GM19467 (cell line): Measurements from ENCODE around the gene MCM5.
"Not testable (repeated sequence)": the region's sequence is repeated elsewhere in the genome, so short reads cannot be mapped to it uniquely, and the experiment has no call there.

ENCODE experiments used
- ATAC-seq: cut with Tn5 transposase; IDR thresholded peaks from one replicate; pipeline ENCODE4 v1.9.1; 2021; ENCODE audit warnings: mild to moderate bottlenecking, moderate library complexity; ENCODE audit not compliant: unreplicated experiment

MCM5 gene

GRCh38 chr22:35399678-35400500 is at the start of gene MCM5:
Gene MCM5 (plus strand): TSS chr22:35400140. CDS start chr22:35400439, 299 bp downstream.
- peak; percentile 90 for ATAC-seq

DNA sequence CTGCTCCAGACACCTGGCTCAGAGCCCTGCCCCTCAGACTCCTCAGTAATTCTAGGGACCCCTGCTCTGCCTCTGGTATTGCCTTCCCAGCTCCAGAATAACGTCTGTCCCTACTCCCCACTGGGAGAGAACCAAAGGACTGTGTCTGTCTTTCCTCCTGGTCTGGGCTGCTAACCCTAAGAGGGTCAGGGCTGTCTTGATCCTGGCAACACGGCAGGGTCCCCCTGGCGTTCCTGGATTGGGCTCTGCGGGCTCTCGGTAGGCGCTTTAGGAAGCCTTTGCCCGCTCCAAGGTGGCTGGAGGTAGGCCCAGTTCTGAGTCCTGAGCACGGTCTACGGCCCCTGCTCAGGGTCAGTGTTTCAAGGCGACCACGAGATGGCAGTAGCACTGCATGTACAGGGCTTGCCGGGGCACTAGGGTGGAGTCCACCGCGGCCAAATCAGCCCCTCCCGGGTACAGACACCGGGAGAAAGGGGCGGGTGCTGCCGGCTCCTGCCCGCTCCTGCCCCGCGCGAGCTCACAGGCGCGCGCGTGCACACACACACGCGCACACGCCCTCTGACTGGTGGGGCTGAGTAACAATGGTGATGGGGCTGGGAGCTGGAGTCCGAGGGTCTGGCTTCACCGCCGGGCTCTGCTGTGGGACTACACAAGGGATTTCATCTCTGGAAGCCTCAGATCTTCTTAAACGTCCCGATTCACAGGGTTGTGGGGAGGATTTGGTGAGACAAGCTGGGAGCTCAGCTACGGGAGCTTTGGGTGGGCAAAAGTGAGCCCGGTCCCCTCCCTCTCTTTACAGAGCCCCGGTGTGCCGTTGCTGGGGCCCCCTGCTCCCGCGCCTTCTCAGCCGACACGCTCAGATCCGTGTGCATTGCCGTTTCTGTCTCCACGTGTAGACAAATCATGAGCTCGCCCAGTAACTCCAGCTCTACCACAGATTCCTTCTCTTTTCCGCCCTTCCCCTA is 49.1 kb upstream of the MCM5 start:
- ATAC-seq: peak; percentile 73

GRCh38 chr22:35352214-35353111 is 47.5 kb upstream of the MCM5 start:
- no peak for ATAC-seq

DNA sequence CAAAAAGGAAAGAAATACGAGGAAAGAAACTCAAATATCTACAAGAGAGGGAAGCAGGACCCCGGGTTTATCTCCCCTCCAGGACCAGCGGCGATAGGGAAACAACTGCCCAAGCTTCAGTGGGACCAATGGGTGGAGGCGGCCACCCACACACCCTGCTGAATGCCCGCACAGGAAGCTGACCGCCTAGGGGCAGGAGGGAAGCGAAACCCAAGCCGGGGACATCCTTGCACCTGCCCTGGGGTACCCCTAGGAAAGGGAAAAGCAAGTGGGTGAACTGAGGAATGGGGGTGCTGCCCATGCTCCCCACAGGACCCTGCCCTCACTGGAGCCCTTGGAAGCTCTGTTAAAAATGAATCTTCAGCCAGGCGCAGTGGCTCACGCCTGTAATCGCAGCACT is 46.6 kb upstream of the MCM5 start:
- no peak for ATAC-seq

DNA sequence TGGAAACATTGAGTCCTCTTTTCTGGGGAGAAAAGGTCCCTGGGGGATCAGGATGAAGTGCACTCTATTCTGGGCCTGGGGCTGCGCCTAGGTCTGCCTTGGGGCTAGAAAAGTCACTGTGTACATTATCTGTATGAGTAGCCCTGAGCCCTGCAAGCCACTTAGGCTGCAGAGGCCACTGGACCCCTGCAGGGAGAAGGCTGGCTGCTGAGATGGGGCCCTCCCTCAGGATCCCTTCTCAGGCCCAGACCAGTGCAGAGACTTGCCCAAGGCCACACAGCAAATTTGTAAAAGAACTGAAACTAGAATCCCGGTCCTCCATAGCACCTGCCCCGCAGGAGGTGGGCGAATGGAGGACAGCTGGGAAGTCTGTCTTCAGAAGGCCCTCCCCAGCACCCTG is 45.9 kb upstream of the MCM5 start:
- no peak for ATAC-seq

- ATAC-seq: no peak
Observed at GRCh38 chr22:35357883-35358621, 41.9 kb upstream of the MCM5 start.

DNA sequence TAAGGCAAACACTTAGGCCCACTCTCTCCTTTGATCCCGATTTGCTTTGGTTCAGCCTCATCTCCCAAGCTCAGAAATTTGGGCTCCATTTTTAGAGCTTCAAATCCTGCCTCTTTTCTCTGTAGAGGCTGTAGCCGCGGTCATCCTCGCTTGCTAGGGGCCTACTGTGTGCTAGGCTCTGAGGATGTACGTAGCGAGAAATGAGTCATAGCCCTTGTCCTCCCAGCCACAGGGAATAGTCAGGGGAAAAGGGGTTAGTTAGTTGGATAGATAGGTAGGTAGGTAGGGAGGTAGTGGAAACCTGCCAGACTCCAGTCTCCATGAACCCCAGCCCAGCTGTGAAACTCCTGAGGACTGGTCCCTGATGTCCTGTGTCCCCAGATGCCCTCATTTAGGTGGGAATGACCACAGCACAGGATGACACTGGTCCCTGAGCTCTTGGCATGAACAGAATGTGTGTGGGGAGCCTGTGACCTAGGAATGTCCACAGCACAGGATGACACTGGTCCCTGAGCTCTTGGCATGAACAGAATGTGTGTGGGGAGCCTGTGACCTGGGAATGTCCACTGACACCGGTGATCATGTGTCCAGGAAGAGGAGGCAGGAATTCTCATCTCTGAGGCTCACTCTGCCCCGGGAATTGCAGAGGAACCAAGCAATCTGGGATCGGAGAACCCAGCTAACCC is 40.4 kb upstream of the MCM5 start:
- no peak for ATAC-seq

DNA sequence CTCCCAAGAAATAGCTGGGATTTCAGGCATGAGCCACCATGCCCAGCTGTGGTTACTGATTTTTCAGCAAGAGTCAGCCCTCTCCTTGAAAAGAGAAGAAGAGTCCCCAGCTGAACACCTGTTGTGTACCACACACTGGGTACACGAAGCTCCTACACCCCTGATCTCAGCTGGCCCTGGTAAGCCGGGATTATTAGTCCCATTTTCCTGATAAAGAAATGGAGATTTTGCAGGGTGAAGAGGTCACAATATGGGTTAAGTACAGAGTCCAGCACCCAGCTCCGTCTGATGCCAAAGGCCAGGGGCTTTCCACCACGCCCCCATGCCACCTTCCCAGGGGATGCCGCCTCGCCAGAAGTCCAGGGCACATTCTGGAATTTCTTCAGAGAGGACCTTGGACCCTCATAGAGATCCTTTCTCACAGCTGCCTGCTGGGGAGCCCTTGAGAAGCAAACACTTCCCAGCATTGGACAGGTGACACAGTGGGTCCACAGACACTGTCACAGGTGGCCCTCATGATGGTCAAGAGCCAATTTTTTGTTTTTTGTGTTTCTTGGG is 38.9 kb upstream of the MCM5 start:
- no peak for ATAC-seq

GRCh38 chr22:35363566-35364086 is 36.3 kb upstream of the MCM5 start:
- no peak for ATAC-seq

GRCh38 chr22:35364230-35364629 is 35.7 kb upstream of the MCM5 start:
- ATAC-seq: not testable (repeated sequence)

- ATAC-seq: no peak
Observed at GRCh38 chr22:35367331-35367886, 32.5 kb upstream of the MCM5 start.

GRCh38 chr22:35368386-35368785 is 31.6 kb upstream of the MCM5 start:
- no peak for ATAC-seq

- no peak for ATAC-seq
Observed at GRCh38 chr22:35369996-35370395, 29.9 kb upstream of the MCM5 start.

GRCh38 chr22:35373781-35374180 is 26.2 kb upstream of the MCM5 start:
- no peak for ATAC-seq

DNA sequence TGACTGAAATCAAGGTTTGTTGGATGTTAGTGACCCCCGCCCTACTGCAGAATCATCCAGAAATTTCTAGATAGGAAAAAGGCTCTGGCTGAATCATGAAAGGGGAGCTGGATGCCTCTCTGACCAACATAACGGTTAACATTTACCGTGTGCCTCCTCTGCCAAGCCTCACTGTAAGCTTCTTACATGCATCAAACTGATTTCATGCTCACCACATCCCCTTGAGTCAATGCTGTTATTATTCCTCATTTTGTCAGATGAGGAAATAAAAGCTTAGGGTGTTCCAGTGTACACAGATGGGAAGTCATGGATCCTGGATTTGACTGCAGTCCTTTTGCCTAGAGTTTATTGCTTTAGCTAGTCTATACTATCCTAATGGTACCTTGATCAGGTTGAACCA is 24.9 kb upstream of the MCM5 start:
- ATAC-seq: no peak

DNA sequence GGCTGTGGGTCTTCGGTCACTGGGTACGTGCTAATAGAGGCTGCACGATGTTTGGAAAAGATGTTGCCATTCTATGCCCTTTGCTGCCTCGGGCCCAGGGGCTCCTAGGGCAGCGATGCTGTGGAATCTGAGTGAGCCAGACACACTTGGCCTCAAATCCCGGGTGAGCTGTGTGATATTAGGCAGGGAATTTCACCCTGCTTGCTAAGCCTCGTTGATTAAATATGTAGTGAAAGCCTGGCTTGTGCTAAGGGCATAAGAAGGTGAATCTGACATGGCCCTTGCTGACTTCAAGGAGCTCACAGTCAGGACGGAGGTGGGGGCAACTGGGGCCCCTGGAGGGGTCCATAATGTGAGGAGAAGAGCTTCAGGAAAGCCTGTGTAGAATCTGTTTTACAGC is 24.4 kb upstream of the MCM5 start:
- ATAC-seq: no peak

DNA sequence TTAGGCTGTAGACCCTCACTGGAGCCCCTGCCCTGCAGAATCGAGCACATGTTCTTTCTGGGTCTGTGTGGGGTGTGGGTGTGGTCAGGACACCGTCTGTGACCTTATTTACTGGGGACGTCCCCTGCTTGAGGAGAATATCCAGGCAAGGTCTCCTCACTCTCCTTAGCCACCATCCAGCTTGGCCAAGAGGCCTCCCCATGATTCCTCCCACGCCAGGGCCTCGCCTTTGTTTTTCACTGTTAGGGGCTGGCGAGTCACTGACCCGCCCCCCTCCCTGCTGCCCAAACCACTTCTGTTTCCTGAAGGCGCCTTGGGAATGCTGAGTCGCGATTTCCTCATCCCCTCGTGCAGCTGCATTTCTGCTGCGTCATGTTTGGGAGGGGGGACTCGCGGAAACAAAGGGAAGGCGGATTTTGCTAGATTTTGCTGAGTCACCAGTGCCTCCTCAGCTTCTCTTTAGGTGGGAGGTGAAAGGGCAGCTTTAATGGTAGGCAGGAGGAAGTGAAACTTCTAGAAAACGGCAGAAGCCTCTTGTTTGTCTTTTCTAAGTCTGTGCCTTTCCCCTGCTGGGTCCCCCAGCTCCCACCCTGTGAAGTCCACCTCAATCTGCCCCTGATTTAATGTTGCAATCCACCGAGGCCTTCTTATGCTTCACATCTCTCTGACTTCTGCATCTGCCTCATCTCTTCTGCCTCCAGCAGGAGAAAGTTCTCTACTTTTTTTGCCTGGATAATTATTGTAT is 23.0 kb upstream of the MCM5 start:
- peak; percentile 51 for ATAC-seq

- ATAC-seq: no peak
Observed at GRCh38 chr22:35377735-35378134, 22.2 kb upstream of the MCM5 start.
